Measurements from ENCODE around the gene SPATA32. TPM values are rescaled to one million over a fixed set of nuclear protein-coding genes. Genes with fewer than 3 reads are reported as not detected.
A peak's percentile ranks its signal among the peaks of the same experiment; 100 is the strongest.

SPATA32 gene
- total RNA-seq, 1 donor: 0.10 TPM

- peak overlapping the region; percentile 52 for H3K4me3 ChIP-seq (ENCODE audit: low read length)
- peaks cover 54% of the 10 kb centered on the region for H3K4me1 ChIP-seq (ENCODE audit: insufficient read depth, low read length)
- no peaks in the 10 kb centered on the region for H3K27me3 ChIP-seq (ENCODE audit: insufficient read depth, low read length)
- H3K9me3 ChIP-seq (ENCODE audit: low read depth, low read length): no peaks in the 10 kb centered on the region
Observed at GRCh38 chr17:45248132-45248957, 13.5 kb downstream of the SPATA32 start.

GRCh38 chr17:45247429-45248131 lies 14.3 kb downstream of the SPATA32 start:
- Histone ChIP-seq H3K9me3 (ENCODE audit: low read depth, low read length) (no peaks in the 10 kb centered on the region), H3K27me3 (ENCODE audit: insufficient read depth, low read length) (no peaks in the 10 kb centered on the region), H3K4me1 (ENCODE audit: insufficient read depth, low read length) (peaks cover 54% of the 10 kb centered on the region), H3K4me3 (ENCODE audit: low read length) (peak overlapping the region; percentile 52)

- Histone ChIP-seq H3K9me3 (ENCODE audit: low read depth, low read length) (no peaks in the 10 kb centered on the region), H3K4me3 (ENCODE audit: low read length) (peak overlapping the region; percentile 52), H3K27me3 (ENCODE audit: insufficient read depth, low read length) (no peaks in the 10 kb centered on the region), H3K4me1 (ENCODE audit: insufficient read depth, low read length) (peaks cover 54% of the 10 kb centered on the region)
Observed at GRCh38 chr17:45246861-45247428, 14.9 kb downstream of the SPATA32 start.

GRCh38 chr17:45246338-45246737 lies 15.6 kb downstream of the SPATA32 start:
- peaks cover 54% of the 10 kb centered on the region for H3K4me1 ChIP-seq (ENCODE audit: insufficient read depth, low read length)
- no peak overlapping the region for H3K4me3 ChIP-seq (ENCODE audit: low read length)
- H3K9me3 ChIP-seq (ENCODE audit: low read depth, low read length): no peaks in the 10 kb centered on the region
- no peaks in the 10 kb centered on the region for H3K27me3 ChIP-seq (ENCODE audit: insufficient read depth, low read length)

- H3K4me1 ChIP-seq (ENCODE audit: insufficient read depth, low read length): peaks cover 45% of the 10 kb centered on the region
- H3K9me3 ChIP-seq (ENCODE audit: low read depth, low read length): no peaks in the 10 kb centered on the region
- no peak overlapping the region for H3K4me3 ChIP-seq (ENCODE audit: low read length)
- no peaks in the 10 kb centered on the region for H3K27me3 ChIP-seq (ENCODE audit: insufficient read depth, low read length)
Observed at GRCh38 chr17:45244725-45245656, 16.9 kb downstream of the SPATA32 start.

DNA sequence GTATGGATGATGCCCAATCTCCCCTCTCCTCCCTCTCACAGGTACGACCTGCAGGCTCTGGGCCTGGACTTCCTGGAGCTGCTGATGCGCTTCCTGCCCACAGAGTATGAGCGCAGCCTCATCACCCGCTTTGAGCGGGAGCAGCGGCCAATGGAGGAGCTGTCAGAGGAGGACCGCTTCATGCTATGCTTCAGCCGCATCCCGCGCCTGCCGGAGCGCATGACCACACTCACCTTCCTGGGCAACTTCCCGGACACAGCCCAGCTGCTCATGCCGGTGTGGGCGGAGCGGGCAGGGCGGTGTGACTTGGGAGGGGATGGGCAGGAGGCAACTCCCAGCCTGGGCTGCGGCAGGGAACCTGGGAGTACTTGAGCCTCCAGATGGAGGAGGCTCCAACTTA lies 18.1 kb downstream of the SPATA32 start:
- H3K27me3 ChIP-seq (ENCODE audit: insufficient read depth, low read length): no peaks in the 10 kb centered on the region
- no peaks in the 10 kb centered on the region for H3K9me3 ChIP-seq (ENCODE audit: low read depth, low read length)
- peaks cover 40% of the 10 kb centered on the region for H3K4me1 ChIP-seq (ENCODE audit: insufficient read depth, low read length)
- H3K4me3 ChIP-seq (ENCODE audit: low read length): no peak overlapping the region

DNA sequence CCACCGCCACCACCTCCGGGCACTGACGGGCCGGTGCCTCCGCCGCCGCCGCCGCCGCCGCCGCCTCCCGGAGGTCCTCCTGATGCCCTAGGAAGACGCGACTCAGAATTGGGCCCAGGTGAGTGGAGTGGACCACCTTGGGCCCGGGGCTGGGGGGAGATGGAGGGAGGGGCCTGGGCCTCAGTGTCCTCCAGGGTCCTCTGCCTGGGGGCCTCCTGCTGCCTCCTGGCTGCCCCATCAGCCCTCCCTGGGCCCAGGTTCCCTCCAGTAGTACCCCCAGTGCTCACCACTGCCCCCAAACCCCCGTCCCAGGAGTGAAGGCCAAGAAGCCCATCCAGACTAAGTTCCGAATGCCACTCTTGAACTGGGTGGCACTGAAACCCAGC lies 19.9 kb downstream of the SPATA32 start:
- Histone ChIP-seq H3K9me3 (ENCODE audit: low read depth, low read length) (no peaks in the 10 kb centered on the region), H3K4me3 (ENCODE audit: low read length) (no peak overlapping the region), H3K27me3 (ENCODE audit: insufficient read depth, low read length) (no peaks in the 10 kb centered on the region), H3K4me1 (ENCODE audit: insufficient read depth, low read length) (peaks cover 26% of the 10 kb centered on the region)

- no peaks in the 10 kb centered on the region for H3K9me3 ChIP-seq (ENCODE audit: low read depth, low read length)
- no peak overlapping the region for H3K4me3 ChIP-seq (ENCODE audit: low read length)
- peaks cover 23% of the 10 kb centered on the region for H3K4me1 ChIP-seq (ENCODE audit: insufficient read depth, low read length)
- no peaks in the 10 kb centered on the region for H3K27me3 ChIP-seq (ENCODE audit: insufficient read depth, low read length)
Observed at GRCh38 chr17:45241328-45242028, 20.4 kb downstream of the SPATA32 start.

DNA sequence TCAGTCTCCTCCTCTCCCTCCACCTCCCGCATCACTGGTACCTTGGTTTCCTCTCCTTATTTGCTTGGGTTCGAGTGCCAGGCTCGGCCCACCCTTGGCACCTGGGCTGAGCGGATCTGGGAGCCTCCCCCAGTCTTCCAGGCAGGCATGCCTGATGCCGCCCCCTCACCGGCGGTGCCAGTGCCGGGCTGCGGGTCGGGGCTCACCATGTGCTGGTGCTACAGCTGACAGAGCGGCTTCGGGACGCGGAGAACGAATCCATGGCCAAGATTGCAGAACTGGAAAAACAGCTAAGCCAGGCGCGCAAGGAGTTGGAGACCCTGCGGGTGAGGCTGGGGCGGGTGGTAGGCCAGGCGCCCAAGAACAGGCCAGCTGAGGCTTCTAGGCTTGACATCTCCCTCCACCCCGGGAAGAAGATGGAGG lies 21.0 kb downstream of the SPATA32 start:
- H3K4me3 ChIP-seq (ENCODE audit: low read length): no peak overlapping the region
- no peaks in the 10 kb centered on the region for H3K9me3 ChIP-seq (ENCODE audit: low read depth, low read length)
- H3K4me1 ChIP-seq (ENCODE audit: insufficient read depth, low read length): peaks cover 23% of the 10 kb centered on the region

GRCh38 chr17:45238155-45238774 lies 23.6 kb downstream of the SPATA32 start:
- H3K4me3 ChIP-seq (ENCODE audit: low read length): no peak overlapping the region
- peaks cover 34% of the 10 kb centered on the region for H3K4me1 ChIP-seq (ENCODE audit: insufficient read depth, low read length)
- no peaks in the 10 kb centered on the region for H3K27me3 ChIP-seq (ENCODE audit: insufficient read depth, low read length)

More for the DNA sequence above, 21.0 kb downstream of the SPATA32 start:
- no peaks in the 10 kb centered on the region for H3K27me3 ChIP-seq (ENCODE audit: insufficient read depth, low read length)

DNA sequence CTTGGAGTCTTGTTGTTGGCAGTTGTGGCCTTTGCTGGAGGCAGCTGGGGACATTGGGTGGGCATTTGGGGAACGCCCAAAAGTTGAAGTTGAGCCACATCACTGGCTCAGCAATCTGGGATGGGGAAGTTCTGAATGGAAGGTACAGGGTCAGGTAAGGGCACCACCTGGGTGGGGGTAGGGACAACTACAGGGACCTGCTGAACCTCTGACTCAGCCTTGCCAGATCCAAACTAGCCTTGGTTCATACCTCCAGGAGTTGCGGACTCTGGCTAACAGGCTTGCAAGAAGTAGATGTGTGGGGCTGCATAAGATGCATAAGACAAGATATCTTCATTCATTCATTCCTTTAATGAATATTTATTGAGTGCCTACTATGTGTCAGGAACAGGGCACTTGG lies 24.2 kb downstream of the SPATA32 start:
- H3K4me1 ChIP-seq (ENCODE audit: insufficient read depth, low read length): peaks cover 40% of the 10 kb centered on the region
- no peaks in the 10 kb centered on the region for H3K27me3 ChIP-seq (ENCODE audit: insufficient read depth, low read length)
- H3K4me3 ChIP-seq (ENCODE audit: low read length): no peak overlapping the region
- H3K9me3 ChIP-seq (ENCODE audit: low read depth, low read length): no peaks in the 10 kb centered on the region

More at GRCh38 chr17:45238155-45238774, 23.6 kb downstream of the SPATA32 start:
- H3K9me3 ChIP-seq (ENCODE audit: low read depth, low read length): no peaks in the 10 kb centered on the region

GRCh38 chr17:45236282-45236606 lies 25.6 kb downstream of the SPATA32 start:
- no peaks in the 10 kb centered on the region for H3K27me3 ChIP-seq (ENCODE audit: insufficient read depth, low read length)
- peaks cover 53% of the 10 kb centered on the region for H3K4me1 ChIP-seq (ENCODE audit: insufficient read depth, low read length)
- no peaks in the 10 kb centered on the region for H3K9me3 ChIP-seq (ENCODE audit: low read depth, low read length)
- no peak overlapping the region for H3K4me3 ChIP-seq (ENCODE audit: low read length)

DNA sequence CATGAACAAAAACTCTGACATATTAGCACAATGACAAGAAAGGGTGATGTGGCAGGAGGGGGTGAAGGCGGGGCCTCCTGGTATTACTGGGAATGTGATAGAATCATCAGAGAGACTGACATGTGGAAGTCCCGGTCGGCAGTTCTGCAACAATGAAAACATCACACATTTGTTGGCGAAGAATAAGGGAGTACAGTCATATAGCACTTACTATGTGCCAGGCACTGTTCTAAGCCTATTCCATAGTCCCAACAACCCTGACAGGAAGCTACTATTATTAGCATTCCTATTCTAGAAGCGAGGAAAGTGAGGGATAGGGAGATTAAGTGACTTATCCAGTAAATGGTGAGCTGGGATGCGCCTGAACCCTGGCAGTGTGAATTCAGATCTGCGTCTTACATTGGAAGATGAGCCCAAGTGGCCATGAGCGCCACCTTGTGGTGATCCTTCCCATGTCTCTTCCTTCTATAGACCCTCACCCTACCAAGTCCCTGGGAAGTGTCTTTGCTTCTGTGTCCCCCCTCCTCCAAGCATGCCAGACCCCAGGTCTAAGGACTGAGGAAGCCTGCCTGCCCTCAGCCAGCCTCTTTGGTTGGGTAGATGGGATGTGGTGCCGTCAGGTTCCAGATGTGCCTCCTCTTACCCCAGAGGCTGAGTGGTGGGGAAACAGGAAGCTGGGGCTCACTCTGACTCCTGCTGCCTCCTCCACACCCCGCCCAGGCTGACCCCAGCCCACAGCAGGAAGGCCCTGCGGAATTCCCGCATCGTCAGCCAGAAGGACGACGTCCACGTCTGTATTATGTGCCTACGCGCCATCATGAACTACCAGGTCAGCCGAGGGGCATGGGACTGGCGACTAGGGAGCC lies 26.2 kb downstream of the SPATA32 start:
- no peaks in the 10 kb centered on the region for H3K27me3 ChIP-seq (ENCODE audit: insufficient read depth, low read length)
- no peaks in the 10 kb centered on the region for H3K9me3 ChIP-seq (ENCODE audit: low read depth, low read length)
- peaks cover 59% of the 10 kb centered on the region for H3K4me1 ChIP-seq (ENCODE audit: insufficient read depth, low read length)
- no peak overlapping the region for H3K4me3 ChIP-seq (ENCODE audit: low read length)
